Urinary bladder (tissue), 4 donors: ENCODE data around the gene CFAP99. TPM values are rescaled to one million over a fixed set of nuclear protein-coding genes. Genes with fewer than 3 reads are reported as not detected.

Source experiments
- DNase-seq: peaks from one replicate; pipeline ENCODE4 v3.0.0-alpha.2; 2015; ENCODE audit errors: extremely low spot score
- H3K27ac ChIP-seq: one replicate; pipeline ENCODE4 v1.5.1; 2013; ENCODE audit warnings: low read depth, mild to moderate bottlenecking, moderate library complexity
- H3K36me3 ChIP-seq: one replicate; pipeline ENCODE4 v1.6.1; 2013; ENCODE audit warnings: mild to moderate bottlenecking, moderate library complexity; ENCODE audit not compliant: insufficient read depth
- H3K4me1 ChIP-seq: one replicate; pipeline ENCODE4 v1.6.1; 2013; ENCODE audit warnings: mild to moderate bottlenecking, moderate library complexity; ENCODE audit not compliant: insufficient read depth
- H3K4me3 ChIP-seq: one replicate; pipeline ENCODE4 v1.5.1; 2013; ENCODE audit warnings: low read depth, low read length
- WGBS: extraction: QIAGEN DNeasy Blood & Tissue Kit; methylation state at CpG from one replicate; pipeline ENCODE4 v1.1.7; 2013; 5-methylcytosine and 5-hydroxymethylcytosine counted together
- polyA plus RNA-seq: library from polyadenylated mRNA; stranded (reverse); fragments of 200-250 nt; gene quantifications from one replicate; pipeline ENCODE4 v1.2.3, GENCODE V29; 2013
- total RNA-seq: library from RNA; depleted of rRNA; stranded (reverse); fragments of >200 nt; gene quantifications from one replicate; pipeline ENCODE4 v1.2.3, GENCODE V29; 2014
- donor health status: healthy with polysubstance abuse.
- donor health status: healthy.

The CFAP99 gene
- total and polyA plus RNA-seq, 2 donors, result 0.06 TPM; not detected in 1

- WGBS, result 67% methylated on average over 21 of the region's 21 CpGs
These were observed 21.9 kb upstream of the CFAP99 start for GRCh38 chr4:2396781-2397368.

GRCh38 chr4:2397596-2398379 is 21.0 kb upstream of the CFAP99 start:
- no peaks in the 10 kb centered on the region for H3K36me3 ChIP-seq
- WGBS, result 80% methylated on average over 20 of the region's 20 CpGs

More at GRCh38 chr4:2396781-2397368, 21.9 kb upstream of the CFAP99 start:
- H3K4me1 ChIP-seq, result no peaks in the 10 kb centered on the region
- no peak for DNase-seq
- no peak overlapping the region for H3K4me3 ChIP-seq
- H3K27ac ChIP-seq, result no peak overlapping the region
- H3K36me3 ChIP-seq, result no peaks in the 10 kb centered on the region

GRCh38 chr4:2399216-2399615 is 19.5 kb upstream of the CFAP99 start:
- no peaks in the 10 kb centered on the region for H3K36me3 ChIP-seq
- WGBS, result 85% methylated on average over 10 of the region's 10 CpGs
- no peak overlapping the region for H3K4me3 ChIP-seq
- H3K4me1 ChIP-seq, result no peaks in the 10 kb centered on the region
- no peak overlapping the region for H3K27ac ChIP-seq
- no peak for DNase-seq

More at GRCh38 chr4:2397596-2398379, 21.0 kb upstream of the CFAP99 start:
- H3K27ac ChIP-seq, result no peak overlapping the region
- no peaks in the 10 kb centered on the region for H3K4me1 ChIP-seq
- DNase-seq, result no peak
- H3K4me3 ChIP-seq, result no peak overlapping the region

- no peak overlapping the region for H3K4me3 ChIP-seq
- H3K4me1 ChIP-seq, result no peaks in the 10 kb centered on the region
- no peaks in the 10 kb centered on the region for H3K36me3 ChIP-seq
- 80% methylated on average over 28 of the region's 28 CpGs for WGBS
- H3K27ac ChIP-seq, result no peak overlapping the region
- DNase-seq, result no peak
These were observed 19.0 kb upstream of the CFAP99 start for GRCh38 chr4:2399631-2400190.

GRCh38 chr4:2400841-2401609 is 17.7 kb upstream of the CFAP99 start:
- Histone ChIP-seq H3K27ac (no peak overlapping the region), H3K4me3 (no peak overlapping the region), H3K36me3 (no peaks in the 10 kb centered on the region), H3K4me1 (no peaks in the 10 kb centered on the region)
- 80% methylated on average over 15 of the region's 15 CpGs for WGBS
- DNase-seq, result no peak

GRCh38 chr4:2401610-2401983 is 17.2 kb upstream of the CFAP99 start:
- Histone ChIP-seq H3K27ac (no peak overlapping the region), H3K4me1 (no peaks in the 10 kb centered on the region), H3K4me3 (no peak overlapping the region), H3K36me3 (no peaks in the 10 kb centered on the region)
- DNase-seq, result no peak
- WGBS, result 46% methylated on average over 15 of the region's 15 CpGs

GRCh38 chr4:2402048-2402842 is 16.5 kb upstream of the CFAP99 start:
- H3K4me1 ChIP-seq, result no peaks in the 10 kb centered on the region
- no peak for DNase-seq
- no peak overlapping the region for H3K27ac ChIP-seq

GRCh38 chr4:2402941-2403340 is 15.8 kb upstream of the CFAP99 start:
- Histone ChIP-seq H3K4me3 (no peak overlapping the region), H3K4me1 (no peaks in the 10 kb centered on the region), H3K27ac (no peak overlapping the region), H3K36me3 (no peaks in the 10 kb centered on the region)
- no peak for DNase-seq
- 75% methylated on average over 7 of the region's 7 CpGs for WGBS

More at GRCh38 chr4:2402048-2402842, 16.5 kb upstream of the CFAP99 start:
- peak overlapping the region; percentile 9 for H3K4me3 ChIP-seq
- H3K36me3 ChIP-seq, result no peaks in the 10 kb centered on the region
- 4% methylated on average over 27 of the region's 27 CpGs for WGBS

- 76% methylated on average over 10 of the region's 10 CpGs for WGBS
- Histone ChIP-seq H3K4me1 (no peaks in the 10 kb centered on the region), H3K4me3 (no peak overlapping the region), H3K36me3 (no peaks in the 10 kb centered on the region), H3K27ac (no peak overlapping the region)
- DNase-seq, result no peak
These were observed 12.3 kb upstream of the CFAP99 start for GRCh38 chr4:2406406-2406805.

- 67% methylated on average over 7 of the region's 7 CpGs for WGBS
- no peak for DNase-seq
- Histone ChIP-seq H3K27ac (no peak overlapping the region), H3K4me1 (no peaks in the 10 kb centered on the region), H3K36me3 (no peaks in the 10 kb centered on the region), H3K4me3 (no peak overlapping the region)
These were observed 11.8 kb upstream of the CFAP99 start for GRCh38 chr4:2406920-2407319.

- H3K27ac ChIP-seq, result no peak overlapping the region
- H3K4me3 ChIP-seq, result no peak overlapping the region
- DNase-seq, result no peak
- 92% methylated on average over 3 of the region's 3 CpGs for WGBS
- H3K36me3 ChIP-seq, result no peaks in the 10 kb centered on the region
- H3K4me1 ChIP-seq, result no peaks in the 10 kb centered on the region
These were observed 10.8 kb upstream of the CFAP99 start for GRCh38 chr4:2407991-2408342.

GRCh38 chr4:2408401-2408958 is 10.3 kb upstream of the CFAP99 start:
- Histone ChIP-seq H3K36me3 (no peaks in the 10 kb centered on the region), H3K4me1 (no peaks in the 10 kb centered on the region), H3K27ac (no peak overlapping the region), H3K4me3 (no peak overlapping the region)
- WGBS, result 82% methylated on average over 15 of the region's 15 CpGs
- no peak for DNase-seq

GRCh38 chr4:2408976-2409375 is 9.8 kb upstream of the CFAP99 start:
- H3K27ac ChIP-seq, result no peak overlapping the region
- no peaks in the 10 kb centered on the region for H3K36me3 ChIP-seq
- no peak overlapping the region for H3K4me3 ChIP-seq
- WGBS, result 87% methylated on average over 10 of the region's 10 CpGs
- no peaks in the 10 kb centered on the region for H3K4me1 ChIP-seq
- no peak for DNase-seq
